ENCODE results near the gene DGKQ.
A peak's percentile ranks its signal among the peaks of the same experiment; 100 is the strongest.
"Not testable (repeated sequence)": the region's sequence is repeated elsewhere in the genome, so short reads cannot be mapped to it uniquely, and the experiment has no call there.

DGKQ gene

GRCh38 chr4:1010395-1011021, 37.1 kb upstream of the DGKQ start:
- intact Hi-C loops (cut with DNase I), result no loop called here
- no peak for DNase-seq

GRCh38 chr4:1009542-1010394, 36.4 kb upstream of the DGKQ start:
- DNase-seq, result peak in 6 of 10 donors; percentile 33 to 93 (median 63)

GRCh38 chr4:1008840-1009541, 35.6 kb upstream of the DGKQ start:
- intact Hi-C loops (cut with DNase I), result no loop called here
- DNase-seq, result peak in 1 of 10 donors; percentile 72

More at GRCh38 chr4:1009542-1010394, 36.4 kb upstream of the DGKQ start:
- intact Hi-C loops (cut with DNase I), result no loop called here

- intact Hi-C loops (cut with DNase I), result no loop called here
- DNase-seq, result no peak
Measured at GRCh38 chr4:1006856-1007255, 33.5 kb upstream of the DGKQ start.

- intact Hi-C loops (cut with DNase I), result no loop called here
- DNase-seq, result no peak
Measured at GRCh38 chr4:1004557-1005485, 31.5 kb upstream of the DGKQ start.

GRCh38 chr4:1004071-1004418, 30.7 kb upstream of the DGKQ start:
- DNase-seq, result peak in 1 of 10 donors; percentile 70
- intact Hi-C loops (cut with DNase I), result no loop called here

GRCh38 chr4:1003271-1004070, 30.1 kb upstream of the DGKQ start:
- no peak for DNase-seq
- intact Hi-C loops (cut with DNase I), result no loop called here

GRCh38 chr4:1002631-1003251, 29.4 kb upstream of the DGKQ start:
- DNase-seq, result no peak
- intact Hi-C loops (cut with DNase I), result no loop called here

GRCh38 chr4:1002131-1002630, 28.8 kb upstream of the DGKQ start:
- intact Hi-C loops (cut with DNase I), result no loop called here
- DNase-seq, result no peak

GRCh38 chr4:1001561-1002130, 28.3 kb upstream of the DGKQ start:
- no peak for DNase-seq
- intact Hi-C loops (cut with DNase I), result no loop called here

- intact Hi-C loops (cut with DNase I), result no loop called here
- DNase-seq, result no peak
Measured at GRCh38 chr4:1000686-1001260, 27.4 kb upstream of the DGKQ start.

- no peak for DNase-seq
- intact Hi-C loops (cut with DNase I), result no loop called here
Measured at GRCh38 chr4:999882-1000425, 26.6 kb upstream of the DGKQ start.

GRCh38 chr4:999240-999863, 26.0 kb upstream of the DGKQ start:
- not testable (repeated sequence) for DNase-seq

GRCh38 chr4:998096-998691, 24.8 kb upstream of the DGKQ start:
- no peak for DNase-seq
- intact Hi-C loops (cut with DNase I), result no loop called here

More at GRCh38 chr4:999240-999863, 26.0 kb upstream of the DGKQ start:
- intact Hi-C loops (cut with DNase I), result not testable (repeated sequence)

- peak in 2 of 10 donors; percentile 69 to 76 for DNase-seq
- intact Hi-C loops (cut with DNase I), result no loop called here
Measured at GRCh38 chr4:997375-998071, 24.2 kb upstream of the DGKQ start.

- DNase-seq, result no peak
- intact Hi-C loops (cut with DNase I), result no loop called here
Measured at GRCh38 chr4:996997-997374, 23.6 kb upstream of the DGKQ start.
